Measurements from ENCODE around the gene GALR2.

GALR2 gene

DNA sequence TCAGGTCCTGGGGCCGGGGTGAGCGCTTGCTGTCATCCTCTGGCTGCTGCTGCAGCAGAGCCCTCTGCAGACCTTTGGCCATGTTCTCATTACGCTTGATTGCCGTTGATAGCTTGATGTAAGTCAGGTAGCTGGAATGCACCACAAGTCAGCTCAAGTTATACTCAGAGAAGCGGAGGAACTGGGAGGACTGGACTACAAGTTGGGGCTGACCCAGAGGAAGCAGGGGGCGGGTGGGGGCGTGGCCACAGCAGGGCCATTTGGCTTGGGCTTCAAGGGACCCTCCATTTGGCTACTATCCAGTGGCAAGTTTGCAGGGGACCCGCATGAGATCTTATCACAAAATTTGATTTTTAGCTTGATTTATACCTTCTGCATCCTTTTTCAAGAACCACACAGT is 28.5 kb upstream of the GALR2 start:
- TF ChIP-seq GATA3 (IDR thresholded peaks at IDR 0.05; ENCODE audit: low read depth, low read length) = no peak
- peak; percentile 55 for TF ChIP-seq GATA2 (IDR thresholded peaks at IDR 0.05; ENCODE audit: low read depth, low read length)

DNA sequence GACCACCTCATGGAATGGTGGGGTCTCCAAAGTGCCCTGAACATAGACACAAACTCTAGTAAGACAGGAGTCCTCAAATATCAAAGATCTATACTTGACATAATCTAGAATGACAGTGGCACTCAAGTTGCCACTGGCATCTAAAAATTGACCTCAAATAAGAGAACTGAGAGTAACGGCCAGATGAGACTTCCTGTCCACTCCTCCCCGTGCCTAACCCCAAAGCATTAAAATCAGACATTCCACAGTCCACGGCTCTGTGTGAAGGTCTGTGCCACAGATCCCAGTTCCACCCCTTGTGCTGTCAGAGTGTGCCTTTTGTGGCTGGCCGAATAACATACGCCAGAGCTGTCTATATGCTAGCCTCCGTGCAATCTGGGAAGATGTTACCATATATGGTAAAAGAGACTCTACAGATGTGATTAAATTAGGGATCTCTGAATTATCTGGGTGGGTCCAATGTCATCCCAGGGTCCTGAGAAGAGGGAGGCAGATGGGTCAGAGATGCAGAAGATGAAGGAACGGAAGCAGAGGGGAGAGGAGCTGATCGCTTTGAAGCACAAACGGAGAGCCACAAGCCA is 26.5 kb upstream of the GALR2 start:
- TF ChIP-seq GATA3 (IDR thresholded peaks at IDR 0.05; ENCODE audit: low read depth, low read length) (no peak), GATA2 (IDR thresholded peaks at IDR 0.05; ENCODE audit: low read depth, low read length) (no peak)

DNA sequence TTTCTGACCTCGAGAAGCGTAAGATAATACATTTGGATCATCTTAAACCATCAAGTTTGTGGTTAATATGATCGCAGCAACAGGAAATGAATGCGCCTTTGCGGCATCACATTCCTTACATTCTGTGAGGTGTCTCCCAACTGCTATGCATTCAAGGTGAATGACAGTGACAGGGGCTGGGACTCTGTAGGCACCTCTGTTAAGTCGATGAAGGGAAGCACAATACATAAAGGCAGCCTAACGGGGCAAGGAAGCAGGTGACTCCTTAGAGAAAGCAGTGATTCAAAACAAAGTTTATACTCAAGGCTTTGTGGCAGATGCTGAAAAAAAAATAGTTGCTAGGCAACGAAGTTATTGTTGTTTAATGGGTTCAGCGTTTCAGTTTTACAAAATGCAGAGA is 25.9 kb upstream of the GALR2 start:
- TF ChIP-seq GATA3 (IDR thresholded peaks at IDR 0.05; ENCODE audit: low read depth, low read length) = no peak
- TF ChIP-seq GATA2 (IDR thresholded peaks at IDR 0.05; ENCODE audit: low read depth, low read length) = no peak

DNA sequence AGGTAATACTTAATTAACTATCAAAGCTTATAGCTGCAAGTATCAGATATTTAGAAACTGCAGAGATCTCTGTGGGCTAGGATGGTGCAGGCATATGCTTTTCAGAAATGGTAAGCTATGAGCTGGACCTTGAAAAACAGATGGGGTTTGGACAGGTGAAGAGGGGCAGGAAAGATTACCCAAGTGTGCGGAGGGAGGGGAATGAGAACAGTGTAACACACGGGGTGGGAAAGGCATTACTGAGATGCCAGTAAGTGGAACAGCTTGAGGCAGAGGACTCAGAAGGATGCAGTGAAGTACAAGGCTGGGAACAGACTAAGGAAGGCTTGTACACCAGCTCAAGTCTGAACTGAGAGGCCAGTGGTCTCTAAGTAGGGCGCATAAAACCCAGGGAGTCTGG is 25.3 kb upstream of the GALR2 start:
- no peak for TF ChIP-seq GATA3 (IDR thresholded peaks at IDR 0.05; ENCODE audit: low read depth, low read length)
- no peak for TF ChIP-seq GATA2 (IDR thresholded peaks at IDR 0.05; ENCODE audit: low read depth, low read length)

DNA sequence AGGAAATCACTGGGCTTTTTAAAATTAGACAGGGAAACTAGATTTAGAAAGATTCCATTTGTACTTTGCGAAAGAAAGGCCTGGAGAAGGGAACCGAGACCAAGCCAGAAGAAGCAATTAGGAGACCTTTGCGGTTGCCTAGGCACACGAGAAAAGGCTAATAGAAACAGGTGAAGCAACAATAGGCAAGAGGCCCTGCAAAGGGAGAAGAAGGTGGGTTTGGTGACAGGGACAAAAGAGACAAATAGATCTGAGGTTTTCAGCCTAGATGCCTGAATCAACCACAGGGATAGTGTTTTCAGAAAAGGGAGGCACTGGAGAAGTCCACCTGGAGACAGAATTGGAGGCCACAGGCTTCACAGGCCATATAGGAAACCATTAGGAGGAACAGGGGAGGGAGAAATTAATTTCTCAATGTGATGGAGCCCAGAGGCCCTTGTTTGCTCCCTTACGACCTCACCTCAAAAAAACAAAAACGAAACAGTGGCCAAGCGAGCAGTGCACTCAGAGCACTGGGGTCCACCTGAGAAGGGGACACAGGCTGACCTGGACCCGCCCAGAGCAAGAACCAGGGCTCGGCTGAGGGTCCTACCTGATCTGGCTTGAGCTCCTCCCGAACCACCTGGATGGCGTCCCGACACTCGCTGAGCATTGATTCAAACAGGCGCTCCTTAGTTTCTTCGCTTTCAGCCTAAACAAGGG is 24.6 kb upstream of the GALR2 start:
- TF ChIP-seq GATA3 (IDR thresholded peaks at IDR 0.05; ENCODE audit: low read depth, low read length) (no peak), GATA2 (IDR thresholded peaks at IDR 0.05; ENCODE audit: low read depth, low read length) (no peak)

DNA sequence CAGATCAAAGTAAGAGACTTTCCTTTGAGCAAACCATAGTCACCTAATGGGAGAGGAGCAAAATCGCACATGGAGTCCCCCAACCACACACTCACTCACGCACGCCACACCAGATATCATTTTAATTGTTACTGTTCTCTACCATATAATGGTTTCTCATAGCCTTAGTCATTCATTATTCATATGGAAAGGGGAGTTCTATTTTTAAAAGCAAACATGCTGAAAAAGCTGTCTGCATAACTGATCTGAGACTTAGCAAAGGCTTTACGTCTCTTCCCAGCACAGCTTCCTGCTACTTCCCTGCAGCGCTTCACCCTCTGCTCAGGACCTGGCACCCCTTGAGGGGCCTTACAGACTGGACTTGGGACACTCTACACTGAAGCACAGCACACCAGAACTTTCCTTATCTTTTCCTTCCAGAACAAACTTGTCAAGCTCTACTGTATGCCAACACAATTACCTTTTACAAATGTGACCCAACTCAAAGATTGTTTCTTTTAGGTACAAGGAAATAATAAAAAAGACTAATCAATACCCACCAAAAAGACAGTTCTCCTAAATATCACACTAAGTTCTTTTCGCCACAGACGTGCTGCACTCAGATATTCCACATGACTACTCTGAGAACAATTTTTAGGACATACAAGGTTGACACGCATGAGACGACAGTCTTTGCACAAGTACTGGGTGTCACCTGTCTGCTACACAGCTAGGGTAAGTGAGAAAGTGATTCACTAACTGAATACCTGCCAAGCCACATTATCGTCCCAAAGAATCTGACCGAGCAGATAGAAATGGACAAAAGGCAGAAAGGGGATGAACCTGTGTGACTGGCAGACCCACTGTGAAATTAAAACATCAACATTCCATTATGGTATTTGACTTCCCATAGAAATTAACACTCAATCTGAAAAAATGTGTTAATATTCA is 23.8 kb upstream of the GALR2 start:
- TF ChIP-seq GATA3 (IDR thresholded peaks at IDR 0.05; ENCODE audit: low read depth, low read length) = no peak
- no peak for TF ChIP-seq GATA2 (IDR thresholded peaks at IDR 0.05; ENCODE audit: low read depth, low read length)

DNA sequence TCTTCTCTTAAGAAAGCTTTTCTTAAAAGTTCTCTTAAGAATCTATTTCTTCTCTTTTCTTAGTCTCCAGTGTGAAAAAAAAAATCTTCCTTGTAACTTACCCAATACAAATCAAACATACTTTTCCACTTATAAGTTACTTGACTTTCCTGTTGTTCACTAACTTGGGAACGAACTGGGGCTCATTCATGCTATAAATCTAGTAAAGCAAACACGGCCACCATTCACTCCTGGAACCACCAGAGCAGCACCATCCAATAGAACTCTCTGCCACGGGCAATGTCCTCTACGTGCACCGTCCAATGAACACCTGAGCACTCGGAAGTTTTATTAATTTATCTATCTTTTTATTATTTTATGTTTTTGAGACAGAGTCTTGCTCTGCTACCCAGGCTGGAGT is 23.0 kb upstream of the GALR2 start:
- TF ChIP-seq GATA3 (IDR thresholded peaks at IDR 0.05; ENCODE audit: low read depth, low read length) (no peak), GATA2 (IDR thresholded peaks at IDR 0.05; ENCODE audit: low read depth, low read length) (no peak)

DNA sequence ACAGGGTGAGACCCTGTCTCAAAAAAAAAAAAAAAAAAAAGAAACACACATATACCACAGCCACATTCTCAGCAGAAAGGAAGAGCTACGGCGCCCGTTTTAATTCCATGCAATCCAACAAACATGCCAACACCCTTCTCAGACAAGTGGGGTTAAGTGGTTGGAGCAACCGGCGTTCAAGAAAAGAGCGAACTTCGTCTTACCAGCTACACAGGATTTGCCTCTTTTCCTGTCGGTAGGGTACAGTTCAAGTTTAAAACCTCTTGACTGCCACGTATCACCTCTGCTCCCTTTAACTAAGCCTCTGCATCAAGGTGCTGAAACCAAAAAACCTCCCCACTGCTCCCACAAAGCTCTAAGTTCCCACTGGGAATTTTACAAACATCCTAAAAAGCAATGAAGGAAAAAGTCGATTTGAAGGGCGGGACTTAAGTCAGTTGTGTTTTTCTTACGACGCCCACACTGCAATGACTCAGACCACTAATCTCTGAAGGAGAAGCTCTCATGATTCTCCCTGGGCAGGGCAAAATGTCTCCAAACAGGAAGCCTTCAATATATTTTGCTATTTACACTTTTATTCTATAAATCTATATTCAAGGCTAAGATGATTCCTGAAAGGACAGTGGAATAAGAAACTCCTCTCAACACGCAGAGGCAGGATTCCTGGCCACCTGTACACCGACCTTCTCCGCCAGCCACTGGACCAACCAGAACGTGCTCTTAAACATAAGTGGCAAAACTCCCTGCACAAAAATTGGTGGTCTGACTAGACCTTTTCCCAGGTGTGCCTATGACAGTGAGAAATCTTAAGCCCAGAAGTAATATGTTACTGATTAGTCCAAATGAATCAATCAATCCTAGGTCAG is 21.1 kb upstream of the GALR2 start:
- no peak for TF ChIP-seq GATA3 (IDR thresholded peaks at IDR 0.05; ENCODE audit: low read depth, low read length)
- TF ChIP-seq GATA2 (IDR thresholded peaks at IDR 0.05; ENCODE audit: low read depth, low read length) = no peak

DNA sequence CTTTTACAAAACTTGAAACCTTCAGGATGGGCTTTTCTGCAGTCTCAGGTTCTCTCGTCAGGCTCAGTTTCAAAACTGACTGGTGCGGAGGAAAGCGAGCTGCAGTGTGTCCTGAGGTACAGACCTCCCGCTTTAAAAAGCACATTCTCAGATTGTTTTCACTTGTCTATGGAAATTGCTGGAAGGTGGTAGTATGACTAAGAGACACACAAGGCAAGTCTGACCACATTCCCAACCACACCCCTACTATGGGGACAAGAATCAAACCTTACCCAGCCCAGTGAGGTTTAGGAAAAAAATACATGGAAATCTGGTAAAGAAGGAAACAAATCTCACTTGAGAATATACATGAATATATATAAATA is 20.5 kb upstream of the GALR2 start:
- TF ChIP-seq GATA2 (IDR thresholded peaks at IDR 0.05; ENCODE audit: low read depth, low read length) (no peak), GATA3 (IDR thresholded peaks at IDR 0.05; ENCODE audit: low read depth, low read length) (no peak)

DNA sequence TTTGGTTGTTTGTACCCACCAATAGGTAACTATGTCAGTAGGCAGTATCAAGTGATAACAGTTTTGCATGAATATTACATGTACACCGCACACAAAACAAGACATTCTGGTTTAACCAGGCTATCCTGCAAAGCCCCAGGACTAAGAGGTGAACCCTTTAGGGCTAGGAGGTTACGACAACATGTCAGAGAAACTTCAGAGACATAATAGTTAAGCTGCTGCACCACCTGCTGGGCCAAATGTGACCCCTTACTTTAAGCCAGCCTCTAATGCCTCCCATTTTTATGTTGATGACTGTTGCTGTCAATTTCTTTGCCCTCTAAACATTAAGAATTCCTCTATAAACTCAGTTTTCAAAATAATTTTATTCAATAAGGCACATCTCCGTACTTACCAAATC is 17.7 kb upstream of the GALR2 start:
- TF ChIP-seq GATA2 (IDR thresholded peaks at IDR 0.05; ENCODE audit: low read depth, low read length) (no peak), GATA3 (IDR thresholded peaks at IDR 0.05; ENCODE audit: low read depth, low read length) (no peak)

DNA sequence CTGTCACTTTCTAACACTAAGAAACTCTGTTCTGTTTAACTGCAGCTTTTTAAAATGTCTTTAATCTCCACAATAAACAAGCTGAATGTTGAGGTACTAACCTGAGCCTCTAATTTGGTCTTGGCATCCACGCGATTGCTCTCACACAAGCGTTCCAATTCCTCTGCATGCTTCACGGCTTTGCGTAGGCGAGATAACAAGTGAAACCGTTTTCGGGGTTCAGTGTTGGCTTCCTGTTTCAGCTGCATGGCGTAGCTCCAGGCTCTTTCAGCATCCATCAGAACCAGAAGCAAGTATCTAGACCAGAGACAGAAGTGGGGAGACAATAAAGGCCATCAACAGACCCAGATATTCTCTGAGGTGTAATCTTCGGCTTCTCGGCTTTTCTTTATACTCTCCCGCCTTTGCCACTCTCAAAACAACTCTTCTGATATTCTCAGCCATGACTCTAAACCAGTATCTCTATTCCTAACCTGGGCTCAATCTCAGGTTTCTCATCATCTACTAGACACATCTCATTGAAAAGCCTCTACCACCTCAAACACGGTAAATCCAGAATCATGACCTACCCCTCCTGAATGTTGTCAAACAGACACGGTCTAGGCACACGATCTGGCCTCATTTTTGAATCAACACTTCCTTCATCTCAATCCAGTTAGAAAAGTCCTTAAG is 10.6 kb upstream of the GALR2 start:
- no peak for TF ChIP-seq GATA3 (IDR thresholded peaks at IDR 0.05; ENCODE audit: low read depth, low read length)
- TF ChIP-seq GATA2 (IDR thresholded peaks at IDR 0.05; ENCODE audit: low read depth, low read length) = no peak

DNA sequence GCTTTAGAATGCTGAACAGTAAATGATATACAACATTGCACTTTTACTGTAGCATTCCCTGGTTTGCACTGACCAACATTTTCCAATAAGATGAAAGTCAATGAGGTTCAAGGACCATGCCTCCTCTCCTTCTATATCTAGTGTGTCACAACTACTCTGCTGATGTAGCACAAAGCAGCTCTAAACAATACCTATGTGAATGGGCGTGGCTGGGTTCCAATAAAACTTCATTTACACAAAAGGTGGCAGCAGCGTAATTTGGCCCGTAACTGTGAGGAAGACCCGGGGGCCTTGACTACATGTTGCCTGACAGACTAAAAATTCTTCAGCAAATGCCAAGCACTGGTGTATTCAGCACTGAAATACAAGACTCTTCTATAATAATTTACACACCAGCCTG is 8.8 kb upstream of the GALR2 start:
- TF ChIP-seq GATA2 (IDR thresholded peaks at IDR 0.05; ENCODE audit: low read depth, low read length) = no peak
- TF ChIP-seq GATA3 (IDR thresholded peaks at IDR 0.05; ENCODE audit: low read depth, low read length) = no peak

DNA sequence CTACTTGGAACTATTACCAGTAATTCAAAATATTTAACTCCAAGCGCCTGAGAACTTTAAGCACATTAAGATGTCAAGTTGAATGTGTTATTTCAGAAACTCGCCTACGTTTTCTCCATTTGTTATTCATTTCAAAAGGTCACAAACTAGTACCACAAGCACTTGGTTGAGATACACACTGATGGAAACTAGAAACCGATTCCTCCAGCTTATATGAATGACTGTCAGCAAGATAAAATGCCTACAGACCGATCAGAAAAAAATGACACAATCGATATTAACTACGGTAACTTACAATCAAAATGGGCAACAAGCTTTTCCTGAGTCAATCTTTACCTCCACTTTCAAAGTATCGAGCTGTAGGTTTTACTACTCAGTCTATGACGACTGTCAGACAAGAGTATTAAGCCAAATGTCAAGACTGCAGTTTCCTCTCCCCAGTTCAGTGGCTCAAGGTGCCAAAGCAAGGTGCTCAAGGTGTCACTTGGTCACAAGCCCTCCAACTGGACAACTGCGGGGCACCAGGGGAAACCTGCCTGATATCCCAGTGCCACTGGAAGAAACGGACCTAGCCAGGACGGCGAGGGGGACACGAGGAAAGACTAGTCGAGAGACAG is 2.9 kb upstream of the GALR2 start:
- no peak for TF ChIP-seq GATA2 (IDR thresholded peaks at IDR 0.05; ENCODE audit: low read depth, low read length)
- no peak for TF ChIP-seq GATA3 (IDR thresholded peaks at IDR 0.05; ENCODE audit: low read depth, low read length)

Data from SH-SY5Y (cell line).